NCI-H2196 treated with DMSO at 0.1 percent for 48 hours (cell line): ENCODE results near the gene PPP4R2.

Experiments
- DNase-seq: peaks from one replicate; lab custom pipeline; 2025; ENCODE audit not compliant: unreplicated experiment; lab: John Stamatoyannopoulos, UW

The PPP4R2 gene

GRCh38 chr3:72996473-72997333 lies at the start of gene PPP4R2:
Gene PPP4R2, plus strand, starts transcription at chr3:72996811. Its CDS starts 227 bp downstream, at chr3:72997038.
- peak; percentile 65 for DNase-seq

- DNase-seq, result no peak
These were observed 48.7 kb upstream of the PPP4R2 start for GRCh38 chr3:72947715-72948490.

- no peak for DNase-seq
These were observed 47.6 kb upstream of the PPP4R2 start for GRCh38 chr3:72949016-72949415.

- no peak for DNase-seq
These were observed 46.2 kb upstream of the PPP4R2 start for GRCh38 chr3:72950372-72950771.

GRCh38 chr3:72950801-72951200 lies 45.8 kb upstream of the PPP4R2 start:
- DNase-seq, result no peak

GRCh38 chr3:72951259-72951722 lies 45.3 kb upstream of the PPP4R2 start:
- no peak for DNase-seq

GRCh38 chr3:72953325-72953956 lies 43.2 kb upstream of the PPP4R2 start:
- DNase-seq, result no peak

GRCh38 chr3:72957297-72957696 lies 39.3 kb upstream of the PPP4R2 start:
- no peak for DNase-seq

- DNase-seq, result no peak
These were observed 37.3 kb upstream of the PPP4R2 start for GRCh38 chr3:72959336-72959735.

GRCh38 chr3:72960812-72961518 lies 35.6 kb upstream of the PPP4R2 start:
- no peak for DNase-seq

GRCh38 chr3:72961752-72962151 lies 34.9 kb upstream of the PPP4R2 start:
- no peak for DNase-seq

GRCh38 chr3:72962317-72962716 lies 34.3 kb upstream of the PPP4R2 start:
- no peak for DNase-seq

GRCh38 chr3:72964633-72965032 lies 32.0 kb upstream of the PPP4R2 start:
- DNase-seq, result no peak

GRCh38 chr3:72968266-72968664 lies 28.3 kb upstream of the PPP4R2 start:
- DNase-seq, result no peak

- no peak for DNase-seq
These were observed 26.8 kb upstream of the PPP4R2 start for GRCh38 chr3:72969766-72970165.

GRCh38 chr3:72970942-72971341 lies 25.7 kb upstream of the PPP4R2 start:
- no peak for DNase-seq

GRCh38 chr3:72972706-72973030 lies 23.9 kb upstream of the PPP4R2 start:
- no peak for DNase-seq

GRCh38 chr3:72973031-72973723 lies 23.4 kb upstream of the PPP4R2 start:
- no peak for DNase-seq

GRCh38 chr3:72973786-72974185 lies 22.8 kb upstream of the PPP4R2 start:
- no peak for DNase-seq

GRCh38 chr3:72974956-72975355 lies 21.7 kb upstream of the PPP4R2 start:
- no peak for DNase-seq
